HG03039 (cell line): ENCODE data around the gene A4GALT.
"Not testable (repeated sequence)": the region's sequence is repeated elsewhere in the genome, so short reads cannot be mapped to it uniquely, and the experiment has no call there.

Experiments used
- ATAC-seq: cut with Tn5 transposase; IDR thresholded peaks from one replicate; pipeline ENCODE4 v1.9.1; 2021; ENCODE audit warnings: mild to moderate bottlenecking, moderate library complexity; ENCODE audit not compliant: unreplicated experiment

Gene A4GALT, protein sequence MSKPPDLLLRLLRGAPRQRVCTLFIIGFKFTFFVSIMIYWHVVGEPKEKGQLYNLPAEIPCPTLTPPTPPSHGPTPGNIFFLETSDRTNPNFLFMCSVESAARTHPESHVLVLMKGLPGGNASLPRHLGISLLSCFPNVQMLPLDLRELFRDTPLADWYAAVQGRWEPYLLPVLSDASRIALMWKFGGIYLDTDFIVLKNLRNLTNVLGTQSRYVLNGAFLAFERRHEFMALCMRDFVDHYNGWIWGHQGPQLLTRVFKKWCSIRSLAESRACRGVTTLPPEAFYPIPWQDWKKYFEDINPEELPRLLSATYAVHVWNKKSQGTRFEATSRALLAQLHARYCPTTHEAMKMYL

DNA sequence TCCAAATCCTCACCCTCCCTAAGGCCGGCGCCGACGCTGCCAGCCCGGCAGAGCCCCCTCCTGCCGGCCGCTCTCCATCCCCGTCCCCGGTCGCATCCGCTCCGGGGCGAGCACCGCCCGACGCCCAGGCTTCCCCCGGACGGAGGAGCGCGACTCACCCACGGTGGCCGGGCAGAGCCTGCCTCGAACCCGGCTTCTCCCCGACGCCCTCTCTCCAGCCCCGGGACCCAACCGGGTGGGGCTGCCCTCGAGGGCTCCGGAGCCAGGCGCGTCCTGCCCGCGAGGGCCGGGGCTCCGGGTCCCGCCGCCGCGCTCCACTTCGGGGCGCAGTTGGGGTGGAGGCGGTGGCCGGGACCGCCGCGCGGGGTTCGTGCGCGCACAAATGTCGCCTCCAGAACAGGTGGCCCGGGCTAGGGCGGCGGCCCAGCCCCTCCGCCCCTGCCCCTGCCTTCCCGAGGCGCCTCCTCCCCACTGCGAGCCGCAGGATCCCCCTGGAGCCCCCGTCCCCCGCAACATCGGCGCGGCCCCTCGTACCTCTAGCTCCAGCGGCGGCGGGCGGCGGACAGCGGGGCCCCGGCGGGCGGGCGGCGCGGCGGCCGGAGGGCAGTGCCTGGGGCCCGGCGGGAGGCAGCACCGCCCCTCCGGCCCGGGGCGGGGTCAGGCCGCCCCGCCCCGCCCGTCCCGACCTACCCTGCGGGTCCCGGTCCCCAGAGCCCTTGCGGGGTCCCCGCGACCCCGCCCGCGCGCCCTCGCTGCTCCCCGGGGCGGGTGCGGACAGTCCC is at the start of gene A4GALT:
TSS of gene A4GALT (minus strand) at position 608 of the 782 bp plus-strand sequence. CDS start 26,919 bp downstream, outside the sequence.
- ATAC-seq: no peak

GRCh38 chr22:42770448-42770726 is 49.7 kb upstream of the A4GALT start:
- ATAC-seq: no peak

- peak; percentile 52 for ATAC-seq
These were observed 49.1 kb upstream of the A4GALT start for GRCh38 chr22:42769574-42770447.

DNA sequence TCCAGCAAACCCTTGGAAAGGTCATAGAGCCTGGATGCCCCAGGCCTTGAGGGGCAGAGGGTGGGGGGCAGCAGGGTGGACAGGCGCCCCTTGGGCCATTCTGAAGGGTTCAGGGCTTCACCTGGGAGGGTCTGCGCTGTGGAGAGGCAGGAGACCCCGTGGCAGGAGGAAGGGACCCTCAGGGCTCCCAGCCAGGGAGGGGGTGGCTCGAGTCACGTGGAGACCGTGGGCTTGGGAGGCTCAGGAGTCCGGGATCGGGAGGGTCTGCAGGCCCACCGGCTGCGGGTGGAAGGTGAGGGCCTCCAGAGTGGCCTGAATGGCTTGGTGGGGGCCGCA is 48.5 kb upstream of the A4GALT start:
- ATAC-seq: no peak

GRCh38 chr22:42768385-42769035 is 47.8 kb upstream of the A4GALT start:
- no peak for ATAC-seq

DNA sequence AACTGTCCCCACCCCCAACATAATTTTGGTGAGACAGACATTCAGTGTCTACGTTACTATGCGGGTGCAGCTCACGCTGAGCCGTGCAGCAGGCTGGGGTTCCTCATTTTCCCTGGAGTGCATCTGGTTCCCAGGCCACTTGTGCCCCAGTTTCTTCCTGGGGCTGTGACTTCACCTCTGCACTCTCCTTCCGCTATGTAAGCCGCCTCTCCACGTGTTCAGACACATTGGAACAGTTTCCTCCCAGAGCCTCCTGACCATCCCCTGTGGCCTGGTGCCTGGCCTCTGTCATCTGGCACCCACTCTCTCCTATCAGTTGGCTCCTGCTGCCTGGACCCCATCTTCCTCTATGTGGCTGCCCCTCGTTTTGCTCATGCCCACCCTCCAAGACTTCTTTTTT is 46.2 kb upstream of the A4GALT start:
- ATAC-seq: no peak

- ATAC-seq: no peak
These were observed 44.3 kb upstream of the A4GALT start for GRCh38 chr22:42764895-42765363.

GRCh38 chr22:42763965-42764480 is 43.4 kb upstream of the A4GALT start:
- no peak for ATAC-seq

- no peak for ATAC-seq
These were observed 40.3 kb upstream of the A4GALT start for GRCh38 chr22:42760806-42761565.

- ATAC-seq: no peak
These were observed 38.4 kb upstream of the A4GALT start for GRCh38 chr22:42758931-42759629.

DNA sequence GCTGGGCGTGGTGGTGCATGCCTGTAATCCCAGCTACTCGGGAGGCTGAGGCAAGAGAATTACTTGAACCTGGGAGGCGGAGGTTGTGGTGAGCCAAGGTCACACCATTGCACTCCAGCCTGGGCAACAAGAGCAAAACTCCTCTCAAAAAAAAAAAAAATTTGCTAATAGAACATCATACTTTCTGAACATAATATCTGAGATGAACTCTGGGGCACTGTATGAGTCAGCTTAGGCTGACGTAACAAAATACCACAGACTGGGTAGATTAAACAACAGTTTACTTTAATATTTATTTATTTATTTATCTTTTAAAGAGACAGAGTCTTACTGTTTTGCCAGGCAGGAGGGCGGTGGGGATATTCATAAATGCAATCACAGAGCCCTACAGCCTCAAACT is 34.9 kb upstream of the A4GALT start:
- not testable (repeated sequence) for ATAC-seq

- ATAC-seq: not testable (repeated sequence)
These were observed 34.5 kb upstream of the A4GALT start for GRCh38 chr22:42755121-42755520.

GRCh38 chr22:42754658-42755057 is 34.0 kb upstream of the A4GALT start:
- ATAC-seq: no peak

DNA sequence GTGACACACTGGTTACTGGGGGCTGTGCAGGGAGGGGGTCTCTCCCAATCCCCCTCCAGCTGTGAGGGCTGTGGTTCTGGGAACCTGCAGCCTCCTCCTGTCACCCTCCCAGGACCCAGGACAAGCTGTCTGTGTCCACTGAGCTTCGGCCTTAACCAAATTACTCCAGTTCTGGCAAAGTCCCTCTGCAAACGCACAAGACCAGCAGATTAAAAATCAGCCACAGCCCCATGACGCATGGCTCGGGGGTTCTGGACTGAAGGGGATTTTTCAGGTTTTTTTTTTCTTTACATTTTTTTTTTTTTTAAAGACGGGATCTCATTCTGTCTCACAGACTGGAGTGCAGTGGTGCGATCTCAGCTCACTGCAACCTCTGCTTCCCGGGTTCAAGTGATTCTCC is 32.2 kb upstream of the A4GALT start:
- ATAC-seq: no peak

DNA sequence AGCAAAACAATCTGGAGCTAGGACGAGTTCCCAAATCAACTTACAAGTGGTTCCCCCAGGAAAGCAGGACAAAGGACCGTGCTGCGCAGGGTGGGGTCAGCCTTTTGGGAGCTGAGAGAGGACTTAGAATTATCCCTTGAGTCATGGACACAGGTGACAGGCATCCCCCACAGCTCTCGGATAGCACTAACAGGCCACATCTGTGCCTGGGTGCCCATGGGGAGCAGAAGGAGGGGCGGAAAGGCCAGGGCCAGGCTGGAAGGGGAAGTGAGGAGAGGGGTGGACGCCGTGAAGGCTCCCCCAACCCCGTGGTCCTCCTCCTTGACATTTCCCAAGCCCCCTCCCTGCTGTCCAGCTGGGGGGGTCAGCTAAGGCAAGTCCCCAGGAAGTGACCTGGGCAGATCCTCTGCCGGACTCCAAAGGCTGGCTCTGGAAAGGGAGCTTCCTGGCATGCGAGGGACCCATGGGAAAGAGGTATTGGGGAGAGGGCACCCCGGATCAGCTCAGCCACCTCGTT is 31.6 kb upstream of the A4GALT start:
- no peak for ATAC-seq

GRCh38 chr22:42750421-42750820 is 29.8 kb upstream of the A4GALT start:
- not testable (repeated sequence) for ATAC-seq

DNA sequence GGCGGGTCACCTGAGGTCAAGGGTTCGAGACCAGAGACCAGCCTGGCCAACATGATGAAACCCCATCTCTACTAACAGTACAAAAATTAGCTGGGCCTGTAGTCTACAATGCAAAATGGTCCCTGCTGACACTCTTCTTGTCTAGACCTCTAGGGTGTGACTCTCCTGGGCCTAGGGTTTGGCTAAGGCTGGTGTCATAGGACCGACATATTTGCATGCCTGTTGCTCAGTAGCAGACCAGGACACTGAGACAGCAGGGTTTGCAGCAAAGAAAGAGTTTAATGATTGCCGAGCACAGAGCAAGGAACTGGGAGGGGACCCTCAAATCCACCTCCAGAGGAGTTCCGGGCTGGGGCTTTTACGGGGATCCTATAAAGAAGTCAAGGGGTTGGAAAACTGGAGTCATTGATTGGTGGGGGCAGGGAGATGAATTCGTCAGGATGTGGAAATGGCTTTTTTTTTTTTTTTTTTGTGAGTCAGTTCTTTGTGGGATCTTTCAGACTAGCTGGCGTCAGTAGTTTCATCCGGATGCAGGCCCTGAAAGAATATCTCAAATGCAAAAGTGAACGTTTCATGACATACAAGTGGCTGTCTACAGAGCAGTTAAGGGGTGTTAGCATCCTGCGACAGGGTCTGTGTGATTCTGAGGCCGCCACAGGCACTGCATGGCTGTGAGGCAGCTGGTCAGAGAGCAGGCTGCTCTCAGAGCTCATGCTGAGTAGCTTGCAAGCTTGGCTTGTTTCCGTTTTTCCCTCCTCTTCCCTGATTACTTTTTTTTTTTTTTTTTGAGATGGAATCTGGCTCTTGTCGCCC is 27.2 kb upstream of the A4GALT start:
- ATAC-seq: no peak

DNA sequence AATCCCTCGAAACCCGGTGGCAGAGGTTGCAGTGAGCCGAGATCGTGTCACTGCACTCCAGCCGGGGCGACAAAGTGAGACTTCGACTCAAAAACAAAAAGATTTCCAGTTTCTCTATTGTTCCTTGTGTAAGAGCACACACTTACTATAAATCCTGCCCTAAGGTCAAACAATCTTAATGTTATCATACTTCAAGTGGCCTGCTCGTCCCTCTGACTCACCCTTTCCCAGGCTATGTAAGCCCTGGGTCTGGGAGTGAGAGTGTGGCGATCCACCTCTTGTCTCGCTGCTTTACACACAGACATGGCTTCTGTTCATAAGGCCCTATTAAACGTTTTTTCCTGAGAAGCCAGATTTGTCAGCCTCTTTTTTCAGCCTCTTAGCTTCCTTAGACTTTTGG is 24.4 kb upstream of the A4GALT start:
- ATAC-seq: no peak
